GM21367 (cell line): ENCODE data around the gene GRM7.

Experiments used
- ATAC-seq: cut with Tn5 transposase; IDR thresholded peaks from one replicate; pipeline ENCODE4 v1.9.1; 2021; ENCODE audit not compliant: unreplicated experiment

The GRM7 gene

GRCh38 chr3:6965881-6966280, 105.0 kb downstream of the GRM7 start:
- no peak for ATAC-seq

- ATAC-seq: no peak
These were observed 111.0 kb downstream of the GRM7 start for GRCh38 chr3:6971933-6972332.

- ATAC-seq: no peak
These were observed 124.9 kb downstream of the GRM7 start for GRCh38 chr3:6985848-6986247.

GRCh38 chr3:6989608-6990291, 128.8 kb downstream of the GRM7 start:
- ATAC-seq: no peak

- no peak for ATAC-seq
These were observed 133.3 kb downstream of the GRM7 start for GRCh38 chr3:6994081-6994668.

GRCh38 chr3:7000501-7000900, 139.6 kb downstream of the GRM7 start:
- no peak for ATAC-seq

GRCh38 chr3:7001370-7001769, 140.5 kb downstream of the GRM7 start:
- no peak for ATAC-seq

- ATAC-seq: no peak
These were observed 154.9 kb downstream of the GRM7 start for GRCh38 chr3:7015683-7016440.

- ATAC-seq: no peak
These were observed 164.8 kb downstream of the GRM7 start for GRCh38 chr3:7025581-7026300.

- no peak for ATAC-seq
These were observed 168.6 kb downstream of the GRM7 start for GRCh38 chr3:7029562-7029961.

- ATAC-seq: no peak
These were observed 177.5 kb downstream of the GRM7 start for GRCh38 chr3:7038394-7038793.

GRCh38 chr3:7062714-7063113, 201.8 kb downstream of the GRM7 start:
- ATAC-seq: no peak

GRCh38 chr3:7070461-7070860, 209.5 kb downstream of the GRM7 start:
- no peak for ATAC-seq

GRCh38 chr3:7074217-7074616, 213.3 kb downstream of the GRM7 start:
- ATAC-seq: no peak

- ATAC-seq: no peak
These were observed 214.2 kb downstream of the GRM7 start for GRCh38 chr3:7075117-7075516.

GRCh38 chr3:7075901-7076300, 215.0 kb downstream of the GRM7 start:
- no peak for ATAC-seq

GRCh38 chr3:7082244-7082643, 221.3 kb downstream of the GRM7 start:
- ATAC-seq: no peak

- ATAC-seq: no peak
These were observed 225.5 kb downstream of the GRM7 start for GRCh38 chr3:7086417-7086816.

GRCh38 chr3:7095116-7095515, 234.2 kb downstream of the GRM7 start:
- ATAC-seq: no peak

- no peak for ATAC-seq
These were observed 239.2 kb downstream of the GRM7 start for GRCh38 chr3:7100136-7100535.

GRCh38 chr3:7106635-7107034, 245.7 kb downstream of the GRM7 start:
- no peak for ATAC-seq
